ENCODE data around the gene LHX2. TPM values are rescaled to one million over a fixed set of nuclear protein-coding genes. Genes with fewer than 3 reads are reported as not detected.

LHX2 gene
- total and polyA plus RNA-seq, 9 of the 15 experiments (the other 6 are each of a cell fraction or from before 2014, with no cell fraction given), result 0.07 TPM; not detected in 8

DNA sequence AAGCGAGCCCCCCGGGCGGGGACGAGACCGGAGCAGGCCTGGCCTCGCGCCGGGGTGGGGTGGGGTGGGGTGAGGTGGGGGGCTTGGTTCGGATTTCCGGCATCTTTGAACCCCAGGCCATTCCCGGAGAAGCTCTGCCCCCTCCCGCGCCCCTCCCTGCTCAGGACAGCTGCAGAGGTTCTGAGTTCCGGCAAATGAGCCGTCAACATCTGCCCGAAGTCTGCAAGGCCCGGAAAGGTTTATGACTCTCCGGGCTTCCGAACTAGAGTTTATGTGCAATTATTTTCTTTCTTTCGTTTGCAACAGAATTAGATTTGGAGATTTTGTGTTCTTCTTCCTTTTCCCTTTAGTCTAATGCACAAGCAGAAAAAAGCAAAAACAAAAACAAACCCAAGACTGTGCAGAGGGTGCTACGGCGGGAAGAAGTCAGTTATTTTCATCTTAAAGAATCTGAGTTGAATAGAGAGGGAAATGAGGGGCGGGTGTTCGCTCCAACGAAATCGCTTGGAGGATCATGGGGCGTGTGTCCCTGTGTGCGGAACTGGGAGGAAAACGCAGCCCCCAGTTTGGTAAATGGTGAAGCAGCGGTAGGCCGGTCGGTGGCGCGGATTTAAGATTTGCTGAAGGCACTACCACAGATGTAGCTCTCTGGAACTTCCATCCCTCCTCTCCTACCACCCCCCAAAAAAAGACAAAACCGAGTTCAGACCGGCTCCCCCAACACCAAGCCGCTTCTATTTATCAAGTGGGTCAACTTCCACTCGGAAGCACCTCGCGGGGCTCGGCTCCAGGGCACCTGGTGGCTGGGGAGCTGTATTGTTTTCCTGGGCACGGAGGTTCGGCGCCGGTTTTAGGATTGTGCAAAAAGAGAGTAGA lies 4.8 kb downstream of the LHX2 start:
- Histone ChIP-seq H3K9me1 (ENCODE audit: control insufficient read depth, insufficient read depth, low read length) (peaks cover 2% of the 10 kb centered on the region), H3K4me2 (ENCODE audit: insufficient read depth, low read length) (no peak overlapping the region), H3K79me2 (ENCODE audit: control insufficient read depth, insufficient read depth, low read length) (no peaks in the 10 kb centered on the region), H3K36me3 (ENCODE audit: control insufficient read depth, insufficient read depth, low read length) (no peaks in the 10 kb centered on the region), H3K27ac (ENCODE audit: extremely low read depth, low read depth, low read length) (no peak overlapping the region), H3K9ac (ENCODE audit: insufficient read depth in 1 of 2, low read depth in 2 of 2, low read length in 2 of 2) (no peak overlapping the region), H2AFZ (ENCODE audit: low read depth, low read length) (no peak overlapping the region), H3K9me3 (replicated peaks; ENCODE audit: control insufficient read depth, insufficient read depth, low read depth, low read length) (no peaks in the 10 kb centered on the region), H4K20me1 (replicated peaks; ENCODE audit: control insufficient read depth, insufficient read depth, low read length) (peaks cover 4% of the 10 kb centered on the region), H3K27me3 (ENCODE audit: control insufficient read depth in 2 of 2, insufficient read depth in 2 of 2, low read length in 2 of 2) (peaks cover 60 to 88% of the 10 kb centered on the region in 2 experiments), H3K4me3 (no peak overlapping the region), H3K4me1 (replicated peaks in 1 of 2; ENCODE audit: control insufficient read depth in 2 of 2, insufficient read depth in 2 of 2, low read length in 2 of 2) (peaks cover 0 to 44% of the 10 kb centered on the region in 2 experiments; a peak in 3 of 5 replicates)
- in situ Hi-C loops (cut with MboI) (no loop called here), intact Hi-C loops (cut with micrococcal nuclease) (no loop called here)
- DNase-seq (ENCODE audit: extremely low read depth in 1 of 4, low spot score in 3 of 4), result no peak
- no peak for ATAC-seq
- no TSS peak for BruUV-seq (replicated peaks)
- ChIA-PET POLR2A (interaction anchor here (0.6 kb wide), 2 partner anchors 10 to 533 kb away, joined by 3 read pairs; no protein-coding TSS in a partner anchor), CTCF (ENCODE audit: low intra/inter-chr PET ratio) (no interaction called here)
- 12% methylated on average over 32 of the region's 45 CpGs for WGBS (ENCODE audit: insufficient coverage, low coverage, missing lambda C conversion rate)
- FAIRE-seq, result no peak
- TF ChIP-seq BMI1 (IDR thresholded peaks at IDR 0.05; ENCODE audit: low read length) (peak; percentile 47; the same call in 1 of the 2 replicates), RNF2 (IDR thresholded peaks at IDR 0.05) (peak; percentile 26; the same call in 1 of the 2 replicates), GTF2F1 (IDR thresholded peaks at IDR 0.05; ENCODE audit: low read depth, low read length) (no peak), CBX2 (IDR thresholded peaks at IDR 0.05; ENCODE audit: insufficient read depth, low read length, poor library complexity, severe bottlenecking) (peak; percentile 92), PBX2 (CRISPR knock-in tag; IDR thresholded peaks at IDR 0.05; ENCODE audit: low read depth) (no peak), PBX2 (tag; conservative IDR thresholded peaks at IDR 0.05; ENCODE audit: low read depth) (no peak), CBX8 (IDR thresholded peaks at IDR 0.05; ENCODE audit: borderline replicate concordance, extremely low read depth, low read depth, low read length, poor library complexity, severe bottlenecking) (peak; percentile 98)
